PC-9 (cell line): ENCODE measurements around the gene PEX26. TPM values are rescaled to one million over a fixed set of nuclear protein-coding genes. Genes with fewer than 3 reads are reported as not detected.

ENCODE experiments used
- BruUV-seq: library from RNA; stranded (reverse); fragments of 400-500 nt; replicated peaks from 2 replicates; lab custom pipeline; 2021; lab: Mats Ljungman, UMichigan
- CTCF ChIA-PET: fragments of 300-600 bp; sonication (Branson Sonifier 250); formaldehyde crosslinking; loops from one replicate; lab custom pipeline; 2022; ENCODE audit warnings: antibody characterized with exemption; lab: Charles Lee
- POLR2A ChIA-PET: fragments of 300-600 bp; sonication (Branson Sonifier 250); formaldehyde crosslinking; loops from one replicate; lab custom pipeline; 2022; ENCODE audit warnings: antibody characterized with exemption; ENCODE audit not compliant: unreplicated experiment; lab: Charles Lee
- DNase-seq, 2 experiments: peaks; one replicate each; pipeline versions ENCODE4 v3.0.0 to v3.0.0-alpha.2; 2015 to 2022; ENCODE audit warnings: mixed read lengths in 1 of 2
- H2AFZ ChIP-seq: fragments of 200-600 bp; sonication (generic); 2 replicates; pipeline ENCODE4 v1.8.1; 2017; ENCODE audit warnings: antibody characterized with exemption
- H3F3A ChIP-seq: fragments of 200-600 bp; sonication (generic); 2 replicates; pipeline ENCODE4 v1.8.1; 2017; ENCODE audit warnings: antibody characterized with exemption, mild to moderate bottlenecking, low read depth; ENCODE audit not compliant: insufficient read depth
- H3K27ac ChIP-seq: fragments of 200-600 bp; sonication (generic); 2 replicates; pipeline ENCODE4 v1.6.1; 2016; ENCODE audit warnings: mixed run types
- H3K27me3 ChIP-seq: fragments of 200-600 bp; sonication (generic); 2 replicates; pipeline ENCODE4 v1.6.1; 2016; ENCODE audit warnings: low read depth, mixed run types; ENCODE audit not compliant: insufficient read depth
- H3K36me3 ChIP-seq: fragments of 200-600 bp; sonication (generic); 2 replicates; pipeline ENCODE4 v1.6.1; 2016; ENCODE audit warnings: low read depth, mixed run types
- H3K4me1 ChIP-seq: fragments of 200-600 bp; sonication (generic); replicated peaks from 2 replicates; pipeline ENCODE4 v1.6.1; 2016; ENCODE audit warnings: mixed run types; ENCODE audit not compliant: insufficient read depth
- H3K4me2 ChIP-seq: fragments of 200-600 bp; sonication (generic); 2 replicates; pipeline ENCODE4 v1.6.1; 2017; ENCODE audit warnings: mixed run types
- H3K4me3 ChIP-seq: fragments of 200-600 bp; sonication (generic); 2 replicates; pipeline ENCODE4 v1.6.1; 2016; ENCODE audit warnings: mixed run types
- H3K79me2 ChIP-seq: fragments of 200-600 bp; sonication (generic); 2 replicates; pipeline ENCODE4 v1.6.1; 2017; ENCODE audit warnings: low read depth, mixed run types
- H3K9me2 ChIP-seq: fragments of 200-600 bp; sonication (generic); 2 replicates; pipeline ENCODE4 v1.8.1; 2017; ENCODE audit warnings: mild to moderate bottlenecking; ENCODE audit not compliant: insufficient read depth
- H3K9me3 ChIP-seq: fragments of 200-600 bp; sonication (generic); 2 replicates; pipeline ENCODE4 v1.8.1; 2016; ENCODE audit warnings: low read depth; ENCODE audit not compliant: insufficient read depth
- H4K20me1 ChIP-seq: fragments of 200-600 bp; sonication (generic); 2 replicates; pipeline ENCODE4 v1.8.1; 2017; ENCODE audit not compliant: insufficient read depth
- CTCF ChIP-seq: fragments of 200-600 bp; sonication (generic); conservative IDR thresholded peaks from 2 replicates; pipeline ENCODE4 v1.6.1; 2017; ENCODE audit warnings: mixed run types, antibody characterized with exemption, mild to moderate bottlenecking, moderate library complexity
- EZH2 ChIP-seq: fragments of 200-600 bp; sonication (generic); IDR thresholded peaks from 2 replicates; pipeline ENCODE4 v1.8.0; 2017; ENCODE audit warnings: antibody characterized with exemption, low read depth
- intact Hi-C: fragments of 100-400 bp; cut with micrococcal nuclease; formaldehyde crosslinking; loops from one replicate; pipeline ENCODE4 v1.10.0; 2022; ENCODE audit not compliant: unreplicated experiment
- total RNA-seq: library from RNA; stranded (reverse); gene quantifications from 2 replicates; pipeline ENCODE4 v1.2.3, GENCODE V29; 2021

Gene PEX26
- total RNA-seq, 1 experiment from 2014 or later = 30.0 TPM

GRCh38 chr22:18113680-18114394 is 36.0 kb downstream of the PEX26 start:
- Histone ChIP-seq H3K79me2 (no peaks in the 10 kb centered on the region), H3K9me2 (no peaks in the 10 kb centered on the region), H3F3A (no peaks in the 10 kb centered on the region), H3K4me3 (no peak overlapping the region), H3K36me3 (no peaks in the 10 kb centered on the region), H3K4me2 (no peak overlapping the region), H4K20me1 (no peaks in the 10 kb centered on the region), H2AFZ (no peak overlapping the region), H3K9me3 (no peaks in the 10 kb centered on the region), H3K27me3 (no peaks in the 10 kb centered on the region), H3K27ac (no peak overlapping the region), H3K4me1 (no peaks in the 10 kb centered on the region)
- ChIA-PET CTCF (no interaction called here), POLR2A (no interaction called here)
- intact Hi-C loops = no loop called here
- TF ChIP-seq CTCF (no peak), EZH2 (no peak)
- DNase-seq = no peak
- BruUV-seq = no TSS peak

- no peak for DNase-seq
- Histone ChIP-seq H3K9me2 (no peaks in the 10 kb centered on the region), H3K36me3 (no peaks in the 10 kb centered on the region), H3K4me1 (no peaks in the 10 kb centered on the region), H3K79me2 (no peaks in the 10 kb centered on the region), H3K9me3 (no peaks in the 10 kb centered on the region), H3K27me3 (no peaks in the 10 kb centered on the region), H3K4me2 (no peak overlapping the region), H2AFZ (no peak overlapping the region), H4K20me1 (no peaks in the 10 kb centered on the region), H3K27ac (no peak overlapping the region), H3F3A (no peaks in the 10 kb centered on the region), H3K4me3 (no peak overlapping the region)
- intact Hi-C loops = no loop called here
- TF ChIP-seq EZH2 (no peak), CTCF (no peak)
- POLR2A ChIA-PET = no interaction called here
- CTCF ChIA-PET = no interaction called here
- no TSS peak for BruUV-seq
Measured at GRCh38 chr22:18114495-18114894, 36.7 kb downstream of the PEX26 start.

DNA sequence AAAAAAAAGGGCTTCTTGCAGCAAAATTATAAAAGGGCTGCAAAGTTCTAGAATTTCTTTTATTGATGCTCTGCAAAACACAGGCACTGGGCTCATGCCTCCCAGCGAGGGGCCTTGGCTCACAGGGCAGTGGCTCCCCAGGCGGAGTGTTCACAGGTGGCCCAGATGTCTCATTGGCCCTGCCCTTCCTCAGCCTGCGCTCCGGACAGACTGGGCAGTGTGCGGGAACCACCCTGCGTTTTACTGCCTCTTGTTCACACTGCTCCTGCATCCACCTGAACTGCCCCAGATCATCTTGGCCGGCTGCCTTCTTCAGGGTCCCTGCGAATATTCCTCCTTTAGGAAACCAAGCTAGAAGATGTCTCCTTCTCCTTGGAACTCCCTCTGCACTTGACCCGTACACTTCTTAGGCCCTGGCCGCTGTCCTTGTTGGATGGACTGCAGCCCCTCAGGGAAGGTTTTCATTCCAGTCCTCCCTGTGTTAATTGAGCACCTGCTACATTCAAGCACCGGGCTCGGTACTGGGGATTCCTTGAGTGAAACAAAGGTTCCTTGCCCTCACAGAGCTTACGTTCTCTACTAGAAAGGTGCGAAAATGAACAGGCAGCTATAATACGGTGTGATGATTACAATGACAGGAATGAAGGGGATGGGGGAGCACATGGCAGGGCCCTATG is 37.3 kb downstream of the PEX26 start:
- Histone ChIP-seq H2AFZ (no peak overlapping the region), H3K79me2 (no peaks in the 10 kb centered on the region), H4K20me1 (no peaks in the 10 kb centered on the region), H3K4me1 (no peaks in the 10 kb centered on the region), H3K27me3 (no peaks in the 10 kb centered on the region), H3K9me2 (no peaks in the 10 kb centered on the region), H3K4me3 (no peak overlapping the region), H3K27ac (no peak overlapping the region), H3K36me3 (no peaks in the 10 kb centered on the region), H3F3A (no peaks in the 10 kb centered on the region), H3K4me2 (no peak overlapping the region), H3K9me3 (no peaks in the 10 kb centered on the region)
- ChIA-PET CTCF (interaction anchor here (0.6 kb wide), 1 partner anchor 330 kb away, joined by 3 read pairs; no protein-coding TSS in a partner anchor), POLR2A (interaction anchor here (0.7 kb wide), 1 partner anchor 269 kb away, joined by 3 read pairs; no protein-coding TSS in a partner anchor)
- DNase-seq = no peak
- no TSS peak for BruUV-seq
- intact Hi-C loops = no loop called here
- TF ChIP-seq CTCF (no peak), EZH2 (no peak)
